ENCODE measurements around the gene MFSD1. TPM values are rescaled to one million over a fixed set of nuclear protein-coding genes. Genes with fewer than 3 reads are reported as not detected.

MFSD1 gene
- total and polyA plus RNA-seq, 2 donors (not counting 1 experiment from before 2014, with no cell fraction given) = 16.4 to 31.8 TPM

- H3K79me2 ChIP-seq (ENCODE audit: control insufficient read depth, insufficient read depth, low read length) = no peaks in the 10 kb centered on the region
- no peaks in the 10 kb centered on the region for H3K4me1 ChIP-seq (ENCODE audit: control insufficient read depth in 2 of 2, insufficient read depth in 2 of 2, low read length in 2 of 2)
- Mint-ChIP-seq H3K4me1 (peaks cover 2% of the 10 kb centered on the region), H3K9me3 (ENCODE audit: insufficient read depth) (no peaks in the 10 kb centered on the region), H3K27ac (no peak overlapping the region), H3K27me3 (peaks cover 3% of the 10 kb centered on the region), H3K4me3 (no peak overlapping the region)
- intact Hi-C loops (cut with micrococcal nuclease) = loop anchor here (10.0 kb wide), 1 partner anchor 1635 kb away; no protein-coding TSS in a partner anchor
- DNase-seq (no peak), ATAC-seq (ENCODE audit: low read depth) (no peak)
- H3K36me3 ChIP-seq (replicated peaks in 1 of 2; ENCODE audit: control extremely low read depth in 1 of 2, control insufficient read depth in 1 of 2, extremely low read depth in 1 of 2, insufficient read depth in 2 of 2, low read length in 1 of 2) = no peaks in the 10 kb centered on the region
- H4K20me1 ChIP-seq (ENCODE audit: control insufficient read depth, insufficient read depth, low read length, poor library complexity, severe bottlenecking) = no peaks in the 10 kb centered on the region
- no CpG with 5 or more reads among the region's 3 CpGs for WGBS (ENCODE audit: insufficient coverage)
- no peak for TF ChIP-seq EZH2 (IDR thresholded peaks at IDR 0.05; ENCODE audit: borderline replicate concordance, insufficient read depth, low read depth, low read length, poor library complexity, severe bottlenecking)
- no peak for TF ChIP-seq CTCF (IDR thresholded peaks at IDR 0.05)
- peaks cover 0 to 2% (median 0%) of the 10 kb centered on the region in 3 donors for H3K9me3 ChIP-seq (ENCODE audit: control extremely low read depth in 1 of 3, control insufficient read depth in 2 of 3, insufficient read depth in 1 of 3, low read length in 2 of 3)
- ChIA-PET CTCF (no interaction called here), POLR2A (no interaction called here)
- H3K4me3 ChIP-seq (ENCODE audit: control extremely low read depth in 1 of 5, extremely low read depth in 1 of 5, insufficient read depth in 1 of 5, low read depth in 2 of 5, low read length in 4 of 5) = no peak overlapping the region
- H3K27ac ChIP-seq (ENCODE audit: low read length in 2 of 2) = no peak overlapping the region
- H3K27me3 ChIP-seq (replicated peaks in 1 of 4; ENCODE audit: control extremely low read depth in 1 of 4, control insufficient read depth in 3 of 4, insufficient read depth in 4 of 4, low read length in 3 of 4) = no peaks in the 10 kb centered on the region
- no peak overlapping the region for H3K9ac ChIP-seq (ENCODE audit: low read length)
- no peak overlapping the region for H2AFZ ChIP-seq (ENCODE audit: insufficient read depth, low read depth, low read length, poor library complexity, severe bottlenecking)
- H3K4me2 ChIP-seq (replicated peaks; ENCODE audit: low read depth, low read length, poor library complexity, severe bottlenecking) = no peak overlapping the region
Measured at GRCh38 chr3:158849757-158850156, 47.9 kb downstream of the MFSD1 start.

GRCh38 chr3:158859362-158859761 is 57.5 kb downstream of the MFSD1 start:
- no peaks in the 10 kb centered on the region for H3K27me3 ChIP-seq (replicated peaks in 1 of 4; ENCODE audit: control extremely low read depth in 1 of 4, control insufficient read depth in 3 of 4, insufficient read depth in 4 of 4, low read length in 3 of 4)
- WGBS (ENCODE audit: insufficient coverage) = 81% methylated on average over 2 of the region's 3 CpGs
- TF ChIP-seq CTCF (IDR thresholded peaks at IDR 0.05) = no peak
- no peak for TF ChIP-seq EZH2 (IDR thresholded peaks at IDR 0.05; ENCODE audit: borderline replicate concordance, insufficient read depth, low read depth, low read length, poor library complexity, severe bottlenecking)
- H4K20me1 ChIP-seq (ENCODE audit: control insufficient read depth, insufficient read depth, low read length, poor library complexity, severe bottlenecking) = no peaks in the 10 kb centered on the region
- no peaks in the 10 kb centered on the region for H3K36me3 ChIP-seq (replicated peaks in 1 of 2; ENCODE audit: control extremely low read depth in 1 of 2, control insufficient read depth in 1 of 2, extremely low read depth in 1 of 2, insufficient read depth in 2 of 2, low read length in 1 of 2)
- no peak overlapping the region for H3K9ac ChIP-seq (ENCODE audit: low read length)
- no peak for ATAC-seq (ENCODE audit: low read depth)
- no peak for DNase-seq
- H3K9me3 ChIP-seq (ENCODE audit: control extremely low read depth in 1 of 3, control insufficient read depth in 2 of 3, insufficient read depth in 1 of 3, low read length in 2 of 3) = peaks cover 0 to 12% (median 3%) of the 10 kb centered on the region in 3 donors
- POLR2A ChIA-PET = no interaction called here
- Mint-ChIP-seq H3K27ac (no peak overlapping the region), H3K4me3 (no peak overlapping the region), H3K4me1 (no peaks in the 10 kb centered on the region), H3K27me3 (peaks cover 4% of the 10 kb centered on the region), H3K9me3 (ENCODE audit: insufficient read depth) (peaks cover 10% of the 10 kb centered on the region)
- no peaks in the 10 kb centered on the region for H3K79me2 ChIP-seq (ENCODE audit: control insufficient read depth, insufficient read depth, low read length)
- H2AFZ ChIP-seq (ENCODE audit: insufficient read depth, low read depth, low read length, poor library complexity, severe bottlenecking) = no peak overlapping the region
- H3K4me3 ChIP-seq (ENCODE audit: control extremely low read depth in 1 of 5, extremely low read depth in 1 of 5, insufficient read depth in 1 of 5, low read depth in 2 of 5, low read length in 4 of 5) = no peak overlapping the region
- intact Hi-C loops (cut with micrococcal nuclease) = no loop called here
- no peaks in the 10 kb centered on the region for H3K4me1 ChIP-seq (ENCODE audit: control insufficient read depth in 2 of 2, insufficient read depth in 2 of 2, low read length in 2 of 2)
- CTCF ChIA-PET = no interaction called here
- no peak overlapping the region for H3K4me2 ChIP-seq (replicated peaks; ENCODE audit: low read depth, low read length, poor library complexity, severe bottlenecking)
- H3K27ac ChIP-seq (ENCODE audit: low read length in 2 of 2) = no peak overlapping the region
